ENCODE measurements around the gene GPR78. TPM values are rescaled to one million over a fixed set of nuclear protein-coding genes. Genes with fewer than 3 reads are reported as not detected.

GPR78 gene
- total RNA-seq, 1 experiment from 2014 or later = not detected

- Histone ChIP-seq H3K27ac (ENCODE audit: low read length) (no peak overlapping the region), H3K36me3 (ENCODE audit: control insufficient read depth, insufficient read depth, low read length) (no peaks in the 10 kb centered on the region), H3K4me1 (ENCODE audit: control insufficient read depth, insufficient read depth, low read length) (no peaks in the 10 kb centered on the region), H3K9me3 (ENCODE audit: control insufficient read depth, insufficient read depth, low read depth, low read length) (no peaks in the 10 kb centered on the region), H3K27me3 (ENCODE audit: control insufficient read depth, insufficient read depth, low read length) (no peaks in the 10 kb centered on the region), H3K4me3 (ENCODE audit: low read depth in 2 of 2, low read length in 2 of 2) (no peak overlapping the region)
- intact Hi-C loops (cut with micrococcal nuclease; ENCODE audit: unreplicated experiment) = no loop called here
- CTCF ChIA-PET = no interaction called here
- DNase-seq (ENCODE audit: low read depth, low spot score) (no peak), ATAC-seq (no peak)
- in situ Hi-C loops (cut with HindIII; ENCODE audit: low pct_unique_long_range_greater_than_20kb, low sequenced_read_pairs) = no loop called here
- BruUV-seq (replicated peaks) = no TSS peak
- TF ChIP-seq REST (IDR thresholded peaks at IDR 0.05; ENCODE audit: insufficient read depth in 1 of 2, low read depth in 2 of 2, low read length in 1 of 2) (no peak), CTCF (IDR thresholded peaks at IDR 0.05) (no peak), POLR2AphosphoS5 (IDR thresholded peaks at IDR 0.05; ENCODE audit: low read depth, low read length) (no peak), SIN3A (IDR thresholded peaks at IDR 0.05; ENCODE audit: borderline replicate concordance, insufficient read depth, low read depth, low read length) (no peak), TCF7L2 (IDR thresholded peaks at IDR 0.05; ENCODE audit: low read depth, low read length) (no peak)
- POLR2A ChIA-PET = no interaction called here
Measured at GRCh38 chr4:8600266-8600665, 20.1 kb downstream of the GPR78 start.

GRCh38 chr4:8600686-8601085, 20.5 kb downstream of the GPR78 start:
- Histone ChIP-seq H3K9me3 (ENCODE audit: control insufficient read depth, insufficient read depth, low read depth, low read length) (no peaks in the 10 kb centered on the region), H3K36me3 (ENCODE audit: control insufficient read depth, insufficient read depth, low read length) (no peaks in the 10 kb centered on the region), H3K4me1 (ENCODE audit: control insufficient read depth, insufficient read depth, low read length) (no peaks in the 10 kb centered on the region), H3K27me3 (ENCODE audit: control insufficient read depth, insufficient read depth, low read length) (no peaks in the 10 kb centered on the region), H3K27ac (ENCODE audit: low read length) (no peak overlapping the region), H3K4me3 (ENCODE audit: low read depth in 2 of 2, low read length in 2 of 2) (no peak overlapping the region)
- TF ChIP-seq TCF7L2 (IDR thresholded peaks at IDR 0.05; ENCODE audit: low read depth, low read length) = no peak
- no peak for TF ChIP-seq REST (IDR thresholded peaks at IDR 0.05; ENCODE audit: insufficient read depth in 1 of 2, low read depth in 2 of 2, low read length in 1 of 2)
- no peak for TF ChIP-seq POLR2AphosphoS5 (IDR thresholded peaks at IDR 0.05; ENCODE audit: low read depth, low read length)
- no peak for TF ChIP-seq SIN3A (IDR thresholded peaks at IDR 0.05; ENCODE audit: borderline replicate concordance, insufficient read depth, low read depth, low read length)
- no peak for TF ChIP-seq CTCF (IDR thresholded peaks at IDR 0.05)
- no TSS peak for BruUV-seq (replicated peaks)
- ChIA-PET POLR2A (no interaction called here), CTCF (no interaction called here)
- ATAC-seq = no peak
- DNase-seq (ENCODE audit: low read depth, low spot score) = no peak
- intact Hi-C loops (cut with micrococcal nuclease; ENCODE audit: unreplicated experiment) = no loop called here
- in situ Hi-C loops (cut with HindIII; ENCODE audit: low pct_unique_long_range_greater_than_20kb, low sequenced_read_pairs) = no loop called here
